Pancreas (tissue), 10 donors: Measurements from ENCODE around the gene C3orf49. TPM values are rescaled to one million over a fixed set of nuclear protein-coding genes. Genes with fewer than 3 reads are reported as not detected.

ENCODE experiments used
- ATAC-seq, 4 donors: fragments of 200-7000 bp; cut with Tn5 transposase; one replicate each; pipeline versions ENCODE4 v1.8.0 to v1.9.1; 2020; ENCODE audit warnings: mild to moderate bottlenecking in 4 of 4, moderate library complexity in 4 of 4
- DNase-seq, 6 donors: peaks; one replicate each; pipeline ENCODE4 v3.0.0-alpha.2; 2020
- FAIRE-seq: peaks from 2 replicates; lab custom pipeline; 2012; peaks lifted over from hg19 to GRCh38; lab: Jason Lieb, UNC
- H3K27ac ChIP-seq, 4 donors: fragments of 200-600 bp; sonication (generic); 1 replicate in 3 of 4; 2 replicates in 1 of 4; pipeline versions ENCODE4 v1.5.0 to v1.8.0; 2020
- H3K27me3 ChIP-seq, 4 donors: fragments of 200-600 bp; one replicate each; pipeline ENCODE4 v1.8.0; 2021
- H3K36me3 ChIP-seq, 3 donors: fragments of 200-600 bp; sonication (generic) in 1 of 3; one replicate each; pipeline versions ENCODE4 v1.5.0 to v1.8.0; 2020 to 2021
- H3K4me1 ChIP-seq, 3 donors: fragments of 200-600 bp; one replicate each; pipeline ENCODE4 v1.8.0; 2021
- H3K4me3 ChIP-seq, 4 donors: fragments of 200-600 bp; sonication (generic) in 2 of 4; one replicate each; pipeline versions ENCODE4 v1.5.0 to v1.8.0; 2020 to 2021
- H3K9me3 ChIP-seq, 4 donors: fragments of 200-600 bp; one replicate each; pipeline ENCODE4 v1.8.0; 2021
- CTCF ChIP-seq, 4 donors: fragments of 200-600 bp; sonication (generic) in 3 of 4; IDR thresholded peaks; one replicate each; pipeline versions ENCODE4 v1.5.0 to v1.8.0; 2021; ENCODE audit warnings: antibody characterized with exemption in 4 of 4
- WGBS, 2 donors: extraction: QIAGEN DNeasy Blood & Tissue Kit; methylation state at CpG; one replicate each; pipeline ENCODE4 v1.1.7; 2013; 5-methylcytosine and 5-hydroxymethylcytosine counted together
- intact Hi-C, 3 donors: fragments of 100-400 bp; cut with DNase I; formaldehyde crosslinking; loops; one replicate each; pipeline versions ENCODE4 v1.11.1 to v1.14.2; 2022
- polyA plus RNA-seq, 2 donors: library from polyadenylated mRNA; stranded (reverse); fragments of 200-250 nt; gene quantifications; one replicate each; pipeline ENCODE4 v1.2.3, GENCODE V29; 2013
- total RNA-seq, 6 donors: library from RNA; stranded (reverse); fragmentation: NEBNext Ultra II Directional in 4 of 6; extraction: Animal tissue kit (Norgen Biotek cat#: 25700) in 4 of 6; gene quantifications; one replicate each; pipeline versions ENCODE4 v1.2.1 to v1.2.4, GENCODE V29; 2021 to 2023
- donor health status: healthy with polysubstance abuse.
- donor health status: DM: no; HTN: no; CAD: no; lungs with moderate emphysema.
- donor health status: DM: no; HTN: no; CAD: no.
- donor health status: control.
- donor health status: control.
- donor health status: Bipolar disorder and iron deficiency.
- donor health status: DM: yes; HTN: yes; CAD: no.
- donor health status: DM: no; HTN: no; CAD: no.
- donor health status: DM: no; HTN: no; CAD: no.
- donor health status: DM: yes; HTN: yes; CAD: no.

Gene C3orf49
- total and polyA plus RNA-seq, 8 donors = not detected

DNA sequence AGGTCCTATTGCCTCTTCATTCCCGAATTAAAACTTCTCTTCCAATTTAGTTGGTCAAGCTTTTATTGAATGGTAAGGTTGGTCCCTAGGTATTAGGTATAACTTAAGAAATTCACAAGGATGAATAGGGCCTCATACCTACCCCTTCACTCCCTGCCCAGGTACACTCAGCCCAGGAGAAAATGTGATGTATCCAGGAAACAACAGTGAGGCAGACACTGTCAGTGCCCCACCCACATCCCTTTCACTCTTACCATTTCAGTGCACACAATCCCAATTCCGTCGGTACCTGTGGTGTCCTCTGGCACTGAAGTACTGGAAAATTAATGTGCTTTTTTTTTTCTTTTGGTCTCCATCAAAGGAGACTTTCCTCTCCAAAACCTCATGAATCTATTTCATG lies 10.5 kb upstream of the C3orf49 start:
- no peak for TF ChIP-seq CTCF (IDR thresholded peaks at IDR 0.05)
- intact Hi-C loops = no loop called here
- Histone ChIP-seq H3K27me3 (no peaks in the 10 kb centered on the region), H3K27ac (no peak overlapping the region), H3K4me3 (no peak overlapping the region), H3K9me3 (no peaks in the 10 kb centered on the region), H3K36me3 (no peaks in the 10 kb centered on the region), H3K4me1 (no peaks in the 10 kb centered on the region)
- 74 to 85% methylated on average over 3 of the region's 3 CpGs for WGBS, 2 donors
- FAIRE-seq (no peak), ATAC-seq (no peak), DNase-seq (no peak)

- Histone ChIP-seq H3K27ac (no peak overlapping the region), H3K36me3 (no peaks in the 10 kb centered on the region), H3K4me3 (no peak overlapping the region), H3K4me1 (no peaks in the 10 kb centered on the region), H3K27me3 (no peaks in the 10 kb centered on the region), H3K9me3 (no peaks in the 10 kb centered on the region)
- intact Hi-C loops = loop anchor here in 1 of 3 donors (10.0 kb wide), 1 partner anchor 455 kb away; no protein-coding TSS in a partner anchor
- no peak for ATAC-seq
- DNase-seq = no peak
- TF ChIP-seq CTCF (IDR thresholded peaks at IDR 0.05) = no peak
- 88 to 93% methylated on average over 6 of the region's 6 CpGs for WGBS, 2 donors
- no peak for FAIRE-seq
Observed at GRCh38 chr3:63809607-63810006, 9.5 kb upstream of the C3orf49 start.

- H3K4me1 ChIP-seq = no peaks in the 10 kb centered on the region
- peak in 1 of 4 donors; percentile 30 for ATAC-seq
- DNase-seq = no peak
- WGBS, 2 donors = 64 to 66% methylated on average over 3 of the region's 3 CpGs
- no peak overlapping the region for H3K4me3 ChIP-seq
- TF ChIP-seq CTCF (IDR thresholded peaks at IDR 0.05) = no peak
- no peaks in the 10 kb centered on the region for H3K36me3 ChIP-seq
- H3K27ac ChIP-seq = no peak overlapping the region
- intact Hi-C loops = loop anchor here in 1 of 3 donors (10.0 kb wide), 1 partner anchor 459 kb away; no protein-coding TSS in a partner anchor
- no peaks in the 10 kb centered on the region for H3K9me3 ChIP-seq
- FAIRE-seq = no peak
- H3K27me3 ChIP-seq = no peaks in the 10 kb centered on the region
Observed at GRCh38 chr3:63814237-63814636, 4.9 kb upstream of the C3orf49 start.

- Histone ChIP-seq H3K4me3 (no peak overlapping the region), H3K27me3 (no peaks in the 10 kb centered on the region), H3K36me3 (no peaks in the 10 kb centered on the region), H3K27ac (no peak overlapping the region), H3K9me3 (no peaks in the 10 kb centered on the region), H3K4me1 (no peaks in the 10 kb centered on the region)
- no peak for FAIRE-seq
- no peak for DNase-seq
- WGBS, 2 donors = 87 to 89% methylated on average over 5 of the region's 5 CpGs
- intact Hi-C loops = loop anchor here in 1 of 3 donors (10.0 kb wide), 1 partner anchor 462 kb away; no protein-coding TSS in a partner anchor
- no peak for TF ChIP-seq CTCF (IDR thresholded peaks at IDR 0.05)
- no peak for ATAC-seq
Observed at GRCh38 chr3:63817225-63817624, 1.9 kb upstream of the C3orf49 start.
